ENCODE measurements around the gene PILRB. TPM values are rescaled to one million over a fixed set of nuclear protein-coding genes. Genes with fewer than 3 reads are reported as not detected.

PILRB gene
- total RNA-seq, 1 experiment from 2014 or later: 53.4 TPM

GRCh38 chr7:100366411-100367250 lies 8.7 kb downstream of the PILRB start:
- H3K27me3 Mint-ChIP-seq (ENCODE audit: insufficient read depth, unreplicated experiment): no peaks in the 10 kb centered on the region
- Histone ChIP-seq H3K27me3 (replicated peaks; ENCODE audit: control insufficient read depth, insufficient read depth, low read length) (no peaks in the 10 kb centered on the region), H3K36me3 (ENCODE audit: control insufficient read depth, insufficient read depth, low read length) (no peaks in the 10 kb centered on the region), H3K9me3 (no peaks in the 10 kb centered on the region), H3K4me1 (no peaks in the 10 kb centered on the region), H3K4me3 (ENCODE audit: low read depth, low read length) (no peak overlapping the region)
- POLR2A ChIA-PET: no interaction called here
- peak overlapping the region; percentile 82 for H3K27ac Mint-ChIP-seq (ENCODE audit: unreplicated experiment)
- no TSS peak for BruUV-seq (replicated peaks)
- CTCF ChIA-PET: no interaction called here
- no peak for DNase-seq
- intact Hi-C loops (cut with micrococcal nuclease; ENCODE audit: unreplicated experiment): no loop called here
- peaks cover 78% of the 10 kb centered on the region for H3K36me3 Mint-ChIP-seq (ENCODE audit: insufficient read depth, unreplicated experiment)
- H3K4me3 Mint-ChIP-seq (ENCODE audit: unreplicated experiment): peak overlapping the region; percentile 44
- TF ChIP-seq CTCF (IDR thresholded peaks at IDR 0.05; ENCODE audit: insufficient read depth in 1 of 2, low read depth in 1 of 2, low read length in 1 of 2, severe bottlenecking in 1 of 2, unreplicated experiment in 1 of 2): no peak
- H3K9me3 Mint-ChIP-seq (ENCODE audit: unreplicated experiment): no peaks in the 10 kb centered on the region
- no peaks in the 10 kb centered on the region for H3K4me1 Mint-ChIP-seq (ENCODE audit: low read depth, unreplicated experiment)

GRCh38 chr7:100367251-100367620 lies 9.3 kb downstream of the PILRB start:
- TF ChIP-seq CTCF (IDR thresholded peaks at IDR 0.05; ENCODE audit: insufficient read depth in 1 of 2, low read depth in 1 of 2, low read length in 1 of 2, severe bottlenecking in 1 of 2, unreplicated experiment in 1 of 2): no peak
- Mint-ChIP-seq H3K27me3 (ENCODE audit: insufficient read depth, unreplicated experiment) (no peaks in the 10 kb centered on the region), H3K4me1 (ENCODE audit: low read depth, unreplicated experiment) (no peaks in the 10 kb centered on the region), H3K36me3 (ENCODE audit: insufficient read depth, unreplicated experiment) (peaks cover 72% of the 10 kb centered on the region), H3K27ac (ENCODE audit: unreplicated experiment) (no peak overlapping the region), H3K9me3 (ENCODE audit: unreplicated experiment) (no peaks in the 10 kb centered on the region), H3K4me3 (ENCODE audit: unreplicated experiment) (no peak overlapping the region)
- Histone ChIP-seq H3K27me3 (replicated peaks; ENCODE audit: control insufficient read depth, insufficient read depth, low read length) (no peaks in the 10 kb centered on the region), H3K9me3 (no peaks in the 10 kb centered on the region), H3K4me1 (no peaks in the 10 kb centered on the region), H3K36me3 (ENCODE audit: control insufficient read depth, insufficient read depth, low read length) (no peaks in the 10 kb centered on the region), H3K4me3 (ENCODE audit: low read depth, low read length) (no peak overlapping the region)
- intact Hi-C loops (cut with micrococcal nuclease; ENCODE audit: unreplicated experiment): no loop called here
- CTCF ChIA-PET: no interaction called here
- POLR2A ChIA-PET: no interaction called here
- BruUV-seq (replicated peaks): no TSS peak
- no peak for DNase-seq

- DNase-seq: no peak
- no TSS peak for BruUV-seq (replicated peaks)
- H3K4me3 ChIP-seq (ENCODE audit: low read depth, low read length): no peak overlapping the region
- Mint-ChIP-seq H3K4me3 (ENCODE audit: unreplicated experiment) (no peak overlapping the region), H3K36me3 (ENCODE audit: insufficient read depth, unreplicated experiment) (peaks cover 65% of the 10 kb centered on the region), H3K27me3 (ENCODE audit: insufficient read depth, unreplicated experiment) (no peaks in the 10 kb centered on the region), H3K9me3 (ENCODE audit: unreplicated experiment) (no peaks in the 10 kb centered on the region), H3K27ac (ENCODE audit: unreplicated experiment) (no peak overlapping the region), H3K4me1 (ENCODE audit: low read depth, unreplicated experiment) (no peaks in the 10 kb centered on the region)
- no peaks in the 10 kb centered on the region for H3K9me3 ChIP-seq
- CTCF ChIA-PET: interaction anchor here (1.9 kb wide), 1 partner anchor 40 kb away, joined by 7 read pairs; no protein-coding TSS in a partner anchor
- intact Hi-C loops (cut with micrococcal nuclease; ENCODE audit: unreplicated experiment): no loop called here
- no peaks in the 10 kb centered on the region for H3K27me3 ChIP-seq (replicated peaks; ENCODE audit: control insufficient read depth, insufficient read depth, low read length)
- no peaks in the 10 kb centered on the region for H3K36me3 ChIP-seq (ENCODE audit: control insufficient read depth, insufficient read depth, low read length)
- H3K4me1 ChIP-seq: no peaks in the 10 kb centered on the region
- POLR2A ChIA-PET: no interaction called here
- TF ChIP-seq CTCF (IDR thresholded peaks at IDR 0.05; ENCODE audit: insufficient read depth in 1 of 2, low read depth in 1 of 2, low read length in 1 of 2, severe bottlenecking in 1 of 2, unreplicated experiment in 1 of 2): no peak
Observed at GRCh38 chr7:100367676-100368613, 10.0 kb downstream of the PILRB start.
